K562 (cell line): ENCODE data around the gene ZNF687. TPM values are rescaled to one million over a fixed set of nuclear protein-coding genes. Genes with fewer than 3 reads are reported as not detected.

ENCODE experiments used
- AFF1 ChIP-seq, 2 experiments: fragments of 450-650 bp; IDR thresholded peaks; 2 replicates each; pipeline ENCODE4 v1.6.1; 2018; ENCODE audit warnings: mild to moderate bottlenecking in 2 of 2, low read depth in 1 of 2; ENCODE audit not compliant: partially characterized antibody in 2 of 2
- CHCHD3 ChIP-seq: fragments of 250-450 bp; sonication (Bioruptor Pico); IDR thresholded peaks from 2 replicates; pipeline ENCODE4 v2.1.2; 2022; ENCODE audit warnings: mild to moderate bottlenecking
- FOSL1 ChIP-seq: fragments of 200-800 bp; sonication (Bioruptor generic); conservative IDR thresholded peaks from 2 replicates; pipeline ENCODE4 v1.6.1; 2016; ENCODE audit warnings: missing genetic modification characterization, missing compliant biosample characterization
- HEY1 ChIP-seq: fragments of 250-450 bp; sonication (Bioruptor Pico); IDR thresholded peaks from 2 replicates; pipeline ENCODE4 v1.5.0; 2020; ENCODE audit warnings: mild to moderate bottlenecking, moderate library complexity, borderline replicate concordance
- KLF6 ChIP-seq: fragments of 250-450 bp; sonication (Bioruptor Pico); IDR thresholded peaks from 2 replicates; pipeline ENCODE4 v1.4.0; 2020; ENCODE audit warnings: mild to moderate bottlenecking, moderate library complexity, borderline replicate concordance
- LARP7 ChIP-seq: fragments of 450-650 bp; IDR thresholded peaks from 2 replicates; pipeline ENCODE4 v1.6.1; 2016
- MEF2D ChIP-seq: conservative IDR thresholded peaks from 2 replicates; pipeline ENCODE4 v1.6.1; 2016; ENCODE audit warnings: low read depth, missing genetic modification characterization, missing compliant biosample characterization
- MEIS2 ChIP-seq: fragments of 450-650 bp; IDR thresholded peaks from 2 replicates; pipeline ENCODE4 v1.6.1; 2014; ENCODE audit warnings: mild to moderate bottlenecking; ENCODE audit not compliant: partially characterized antibody
- MITF ChIP-seq: IDR thresholded peaks from 2 replicates; pipeline ENCODE4 v1.6.1; 2014; ENCODE audit warnings: antibody characterized with exemption
- MLX ChIP-seq, 2 experiments: fragments of 450-650 bp in 1 of 2; sonication (generic) in 1 of 2; formaldehyde crosslinking; conservative IDR thresholded peaks; 2 replicates each; pipeline versions ENCODE4 v1.4.0 to v1.8.1; 2020 to 2022; ENCODE audit warnings: mild to moderate bottlenecking in 1 of 2, missing genetic modification reagents in 1 of 2
- NR4A1 ChIP-seq, 2 experiments: fragments of 250-450 bp in 1 of 2; fragments of 450-650 bp in 1 of 2; sonication (Bioruptor Pico) in 1 of 2; IDR thresholded peaks; 2 replicates each; pipeline versions ENCODE4 v1.4.0 to v1.6.1; 2016 to 2020; ENCODE audit warnings: mild to moderate bottlenecking in 2 of 2, missing compliant biosample characterization in 1 of 2, missing genetic modification characterization in 1 of 2, moderate library complexity in 1 of 2
- PHF20 ChIP-seq: fragments of 450-650 bp; IDR thresholded peaks from 2 replicates; pipeline ENCODE4 v1.6.1; 2018; ENCODE audit not compliant: partially characterized antibody
- PHTF2 ChIP-seq: fragments of 250-450 bp; sonication (Bioruptor Pico); IDR thresholded peaks from 2 replicates; pipeline ENCODE4 v1.5.0; 2021; ENCODE audit warnings: mild to moderate bottlenecking
- RBM25 ChIP-seq: fragments of 200-400 bp; formaldehyde crosslinking; IDR thresholded peaks from 2 replicates; pipeline ENCODE4 v1.6.1; 2018; ENCODE audit warnings: low read length, low read depth, moderate library complexity; ENCODE audit not compliant: severe bottlenecking
- RBM39 ChIP-seq: fragments of 200-400 bp; formaldehyde crosslinking; optimal IDR thresholded peaks from 2 replicates; pipeline ENCODE3; 2018; ENCODE audit warnings: low read depth, low read length
- RHOXF2B ChIP-seq: fragments of 250-450 bp; sonication (Bioruptor Pico); conservative IDR thresholded peaks from 2 replicates; pipeline ENCODE4 v1.5.1; 2021
- SETDB1 ChIP-seq: IDR thresholded peaks from one replicate; pipeline ENCODE4 v1.6.1; 2012; ENCODE audit warnings: low read length, control low read depth, inconsistent platforms
- SMARCA5 ChIP-seq: fragments of 450-650 bp; IDR thresholded peaks from 2 replicates; pipeline ENCODE4 v1.6.1; 2016
- SMARCB1 ChIP-seq: IDR thresholded peaks from 2 replicates; pipeline ENCODE4 v1.6.1; 2011; ENCODE audit warnings: improper control_type of control experiment, low read depth; ENCODE audit not compliant: insufficient read length
- STAG1 ChIP-seq: sonication (generic); formaldehyde crosslinking; IDR thresholded peaks from 2 replicates; pipeline ENCODE4 v1.5.0; 2020; ENCODE audit warnings: missing genetic modification reagents, borderline replicate concordance
- ZNF311 ChIP-seq: fragments of 250-450 bp; sonication (Bioruptor Pico); IDR thresholded peaks from 2 replicates; pipeline ENCODE4 v1.4.0; 2020; ENCODE audit warnings: mild to moderate bottlenecking, moderate library complexity
- ZNF445 ChIP-seq: fragments of 250-450 bp; sonication (Bioruptor Pico); IDR thresholded peaks from 2 replicates; pipeline ENCODE4 v1.4.0; 2020; ENCODE audit warnings: low read depth, mild to moderate bottlenecking, moderate library complexity
- ZNF561 ChIP-seq: fragments of 450-650 bp; formaldehyde crosslinking; conservative IDR thresholded peaks from 2 replicates; pipeline ENCODE4 v1.4.0; 2020; ENCODE audit warnings: mild to moderate bottlenecking, moderate library complexity
- polyA plus RNA-seq, 8 experiments: library from polyadenylated mRNA; depleted of rRNA in 4 of 8; stranded (reverse) in 5 of 8; unstranded in 3 of 8; fragments of >200 nt; fragmentation: Nextera tagmentation in 2 of 8; fragmentation: Illumina TruSeq in 1 of 8; extraction: Ambion mirVana in 2 of 8; extraction: Trizol in 1 of 8; gene quantifications; 2 replicates each; pipeline versions ENCODE4 v1.2.1 to v1.2.3, GENCODE V29; 2011 to 2014; ENCODE audit warnings: inconsistent platforms in 1 of 8, missing spikeins in 1 of 8
- total RNA-seq, 7 experiments: library from RNA; depleted of rRNA in 6 of 7; stranded (reverse); fragments of >200 nt in 6 of 7; fragmentation: Illumina TruSeq in 2 of 7; extraction: Trizol in 2 of 7; gene quantifications; 2 replicates each; pipeline versions ENCODE4 v1.2.1 to v1.2.3, GENCODE V29; 2011 to 2021; ENCODE audit warnings: low replicate concordance in 1 of 7

Gene ZNF687
- total and polyA plus RNA-seq, 9 of the 15 experiments (the other 6 are each of a cell fraction or from before 2014, with no cell fraction given), result 0.13 to 26.4 (median 10.6) TPM

- no peak for TF ChIP-seq HEY1 (CRISPR knock-in tag)
- TF ChIP-seq MITF, result no peak
- TF ChIP-seq SMARCB1, result no peak
- no peak for TF ChIP-seq MEF2D (tag)
- no peak for TF ChIP-seq ZNF311
- TF ChIP-seq KLF6 (CRISPR knock-in tag), result no peak
- no peak for TF ChIP-seq ZNF561 (CRISPR knock-in tag)
- no peak for TF ChIP-seq NR4A1 (CRISPR knock-in tag; IDR thresholded peaks at IDR 0.05)
- TF ChIP-seq NR4A1 (tag; IDR thresholded peaks at IDR 0.05), result no peak
- TF ChIP-seq ZNF445 (CRISPR knock-in tag), result no peak
- TF ChIP-seq SMARCA5, result no peak
- TF ChIP-seq LARP7, result 0 out of 2 replicates have a peak, but pooled peaks have one; percentile 12
- TF ChIP-seq RBM25, result no peak
- peak; percentile 5 for TF ChIP-seq PHF20
- no peak for TF ChIP-seq MLX (CRISPR knock-in tag; conservative IDR thresholded peaks at IDR 0.05)
- TF ChIP-seq RBM39, result no peak
- TF ChIP-seq MEIS2, result no peak
- TF ChIP-seq AFF1 (IDR thresholded peaks at IDR 0.05; ENCODE audit: low read depth in 1 of 2, partially characterized antibody in 2 of 2), result no peak
- no peak for TF ChIP-seq SETDB1
- TF ChIP-seq FOSL1, result 0 out of 2 replicates have a peak, but pooled peaks have one; percentile 17
- no peak for TF ChIP-seq STAG1
- TF ChIP-seq CHCHD3 (CRISPR knock-in tag), result no peak
- TF ChIP-seq PHTF2 (CRISPR knock-in tag), result no peak
- TF ChIP-seq RHOXF2B (CRISPR knock-in tag), result no peak
These were observed 44.6 kb downstream of the ZNF687 start (continued) for GRCh38 chr1:151326619-151327222.
